Osteoblast (primary cell): ENCODE measurements around the gene DHX16. TPM values are rescaled to one million over a fixed set of nuclear protein-coding genes. Genes with fewer than 3 reads are reported as not detected.

Source experiments
- DNase-seq: peaks from one replicate; pipeline ENCODE4 v3.0.0; 2011; ENCODE audit warnings: low spot score, mixed read lengths; ENCODE audit not compliant: insufficient read length; ENCODE audit errors: missing footprints
- H2AFZ ChIP-seq: 2 replicates; pipeline ENCODE4 v1.6.0; 2011; ENCODE audit warnings: mild to moderate bottlenecking, low read length
- H3K27ac ChIP-seq: 2 replicates; pipeline ENCODE4 v1.5.1; 2011; ENCODE audit warnings: mild to moderate bottlenecking, low read depth, low read length, moderate library complexity
- H3K27me3 ChIP-seq: 2 replicates; pipeline ENCODE4 v1.6.0; 2012; ENCODE audit warnings: mild to moderate bottlenecking, control low read depth, inconsistent platforms, low read length, moderate library complexity; ENCODE audit not compliant: insufficient read depth
- H3K36me3 ChIP-seq: 2 replicates; pipeline ENCODE4 v1.5.1; 2011; ENCODE audit warnings: mild to moderate bottlenecking, low read length, control low read depth, moderate library complexity; ENCODE audit not compliant: insufficient read depth
- H3K4me1 ChIP-seq: 2 replicates; pipeline ENCODE4 v1.5.1; 2011; ENCODE audit warnings: mild to moderate bottlenecking, low read length, control low read depth, moderate library complexity; ENCODE audit not compliant: insufficient read depth
- H3K4me2 ChIP-seq: 2 replicates; pipeline ENCODE4 v1.6.0; 2011; ENCODE audit warnings: mild to moderate bottlenecking, low read length; ENCODE audit not compliant: insufficient read depth
- H3K4me3 ChIP-seq: fragments of 200-600 bp; sonication (generic); 3 replicates; pipeline ENCODE4 v1.5.1; 2012; ENCODE audit warnings: mild to moderate bottlenecking, low read length, inconsistent platforms; ENCODE audit not compliant: insufficient read depth
- H3K79me2 ChIP-seq: 2 replicates; pipeline ENCODE4 v1.6.0; 2012; ENCODE audit warnings: mild to moderate bottlenecking, low read length, control low read depth, inconsistent platforms; ENCODE audit not compliant: insufficient read depth
- H3K9me3 ChIP-seq: 2 replicates; pipeline ENCODE4 v1.5.1; 2011; ENCODE audit warnings: low read depth, low read length, control low read depth
- H4K20me1 ChIP-seq: 2 replicates; pipeline ENCODE4 v1.6.0; 2012; ENCODE audit warnings: mild to moderate bottlenecking, low read length, control low read depth; ENCODE audit not compliant: insufficient read depth
- CTCF ChIP-seq: IDR thresholded peaks from 2 replicates; pipeline ENCODE4 v1.5.1; 2011; ENCODE audit warnings: mild to moderate bottlenecking, low read depth, low read length, moderate library complexity; ENCODE audit errors: extremely low read depth
- total RNA-seq: library from RNA; depleted of rRNA; stranded (reverse); fragments of >200 nt; gene quantifications from 2 replicates; pipeline ENCODE4 v1.2.3, GENCODE V29; 2012

The DHX16 gene
- total RNA-seq, 1 donor: 26.1 TPM

- Histone ChIP-seq H3K4me3 (no peak overlapping the region), H3K27ac (no peak overlapping the region), H2AFZ (no peak overlapping the region), H3K27me3 (no peaks in the 10 kb centered on the region), H3K79me2 (no peaks in the 10 kb centered on the region), H3K36me3 (peaks cover 80% of the 10 kb centered on the region), H3K4me1 (no peaks in the 10 kb centered on the region), H4K20me1 (no peaks in the 10 kb centered on the region), H3K4me2 (no peak overlapping the region), H3K9me3 (no peaks in the 10 kb centered on the region)
- TF ChIP-seq CTCF: no peak
- no peak for DNase-seq
Observed at GRCh38 chr6:30657454-30657853, 15.4 kb downstream of the DHX16 start.

- Histone ChIP-seq H3K9me3 (no peaks in the 10 kb centered on the region), H3K27ac (no peak overlapping the region), H2AFZ (no peak overlapping the region), H3K79me2 (no peaks in the 10 kb centered on the region), H3K4me3 (no peak overlapping the region), H3K27me3 (no peaks in the 10 kb centered on the region), H3K36me3 (peaks cover 81% of the 10 kb centered on the region), H3K4me1 (no peaks in the 10 kb centered on the region), H4K20me1 (no peaks in the 10 kb centered on the region), H3K4me2 (no peak overlapping the region)
- peak; percentile 31 for DNase-seq
- TF ChIP-seq CTCF: no peak
Observed at GRCh38 chr6:30656513-30656912, 16.3 kb downstream of the DHX16 start.

- Histone ChIP-seq H2AFZ (no peak overlapping the region), H3K36me3 (peaks cover 88% of the 10 kb centered on the region), H3K4me1 (no peaks in the 10 kb centered on the region), H3K4me2 (no peak overlapping the region), H3K79me2 (no peaks in the 10 kb centered on the region), H3K4me3 (no peak overlapping the region), H3K27me3 (no peaks in the 10 kb centered on the region), H3K27ac (no peak overlapping the region), H4K20me1 (no peaks in the 10 kb centered on the region), H3K9me3 (no peaks in the 10 kb centered on the region)
- no peak for TF ChIP-seq CTCF
- peak; percentile 45 for DNase-seq
Observed at GRCh38 chr6:30655743-30656094, 17.1 kb downstream of the DHX16 start.

- no peak for TF ChIP-seq CTCF
- H3K27ac ChIP-seq: no peak overlapping the region
- peaks cover 83% of the 10 kb centered on the region for H3K36me3 ChIP-seq
Observed at GRCh38 chr6:30654798-30655742, 17.7 kb downstream of the DHX16 start.

More at GRCh38 chr6:30654798-30655742, 17.7 kb downstream of the DHX16 start:
- no peaks in the 10 kb centered on the region for H3K9me3 ChIP-seq
- DNase-seq: peak; percentile 37
- no peaks in the 10 kb centered on the region for H4K20me1 ChIP-seq
- no peaks in the 10 kb centered on the region for H3K79me2 ChIP-seq
- H3K4me2 ChIP-seq: no peak overlapping the region
- no peak overlapping the region for H2AFZ ChIP-seq
- no peak overlapping the region for H3K4me3 ChIP-seq
- H3K27me3 ChIP-seq: no peaks in the 10 kb centered on the region
- no peaks in the 10 kb centered on the region for H3K4me1 ChIP-seq
